DOHH2 (cell line): Measurements from ENCODE around the gene TREML2.

Source experiments
- H3F3A ChIP-seq: fragments of 200-600 bp; sonication (generic), shearing (Covaris generic); 2 replicates; pipeline ENCODE4 v1.6.0; 2016; ENCODE audit warnings: antibody characterized with exemption, mild to moderate bottlenecking; ENCODE audit not compliant: control insufficient read depth, insufficient read depth
- H3K27ac ChIP-seq: fragments of 200-600 bp; sonication (generic); 2 replicates; pipeline ENCODE4 v1.5.1; 2014; ENCODE audit warnings: low read depth, mild to moderate bottlenecking, low read length, moderate library complexity
- H3K27me3 ChIP-seq: fragments of 200-600 bp; sonication (generic); 2 replicates; pipeline ENCODE4 v1.6.1; 2014; ENCODE audit warnings: mild to moderate bottlenecking, low read length, mixed read lengths; ENCODE audit not compliant: control insufficient read depth
- H3K36me3 ChIP-seq: fragments of 200-600 bp; sonication (generic); 2 replicates; pipeline ENCODE4 v1.6.1; 2014; ENCODE audit warnings: mild to moderate bottlenecking, low read length, moderate library complexity, mixed read lengths; ENCODE audit not compliant: control insufficient read depth
- H3K4me1 ChIP-seq: fragments of 200-600 bp; sonication (generic); 2 replicates; pipeline ENCODE4 v1.6.1; 2014; ENCODE audit warnings: mild to moderate bottlenecking, low read length, mixed read lengths; ENCODE audit not compliant: control insufficient read depth
- H3K4me2 ChIP-seq: fragments of 200-600 bp; sonication (generic); 2 replicates; pipeline ENCODE4 v1.6.0; 2014; ENCODE audit warnings: mild to moderate bottlenecking, low read length, moderate library complexity
- H3K4me3 ChIP-seq: fragments of 200-600 bp; sonication (generic); 2 replicates; pipeline ENCODE4 v1.5.1; 2014; ENCODE audit warnings: mild to moderate bottlenecking, low read length, mixed read lengths
- H3K79me2 ChIP-seq: fragments of 200-600 bp; sonication (generic); 2 replicates; pipeline ENCODE4 v1.6.1; 2014; ENCODE audit warnings: mild to moderate bottlenecking, low read length, mixed read lengths; ENCODE audit not compliant: control insufficient read depth
- H3K9me2 ChIP-seq: fragments of 200-600 bp; sonication (generic); replicated peaks from 2 replicates; pipeline ENCODE4 v1.6.1; 2014; ENCODE audit warnings: mild to moderate bottlenecking, low read length, mixed read lengths; ENCODE audit not compliant: control insufficient read depth
- H3K9me3 ChIP-seq: fragments of 200-600 bp; sonication (generic); 2 replicates; pipeline ENCODE4 v1.6.1; 2014; ENCODE audit warnings: antibody characterized with exemption, low read length, mixed read lengths; ENCODE audit not compliant: control insufficient read depth, insufficient read depth
- H4K20me1 ChIP-seq: fragments of 200-600 bp; sonication (generic); 2 replicates; pipeline ENCODE4 v1.6.0; 2014; ENCODE audit warnings: low read depth, mild to moderate bottlenecking, antibody characterized with exemption, low read length, moderate library complexity; ENCODE audit not compliant: control insufficient read depth, insufficient read depth
- EZH2phosphoT487 ChIP-seq: fragments of 200-600 bp; sonication (generic); IDR thresholded peaks from 2 replicates; pipeline ENCODE4 v1.6.1; 2017; ENCODE audit warnings: borderline replicate concordance, mild to moderate bottlenecking, antibody characterized with exemption, low read length, moderate library complexity, mixed read lengths
- TF ChIP-seq, protein P1 (sequence below): fragments of 200-600 bp; sonication (generic); IDR thresholded peaks from one replicate; pipeline ENCODE4 v1.5.1; 2014; ENCODE audit warnings: antibody characterized with exemption, mild to moderate bottlenecking, low read depth, low read length; ENCODE audit not compliant: poor library complexity, severe bottlenecking

The TREML2 gene

DNA sequence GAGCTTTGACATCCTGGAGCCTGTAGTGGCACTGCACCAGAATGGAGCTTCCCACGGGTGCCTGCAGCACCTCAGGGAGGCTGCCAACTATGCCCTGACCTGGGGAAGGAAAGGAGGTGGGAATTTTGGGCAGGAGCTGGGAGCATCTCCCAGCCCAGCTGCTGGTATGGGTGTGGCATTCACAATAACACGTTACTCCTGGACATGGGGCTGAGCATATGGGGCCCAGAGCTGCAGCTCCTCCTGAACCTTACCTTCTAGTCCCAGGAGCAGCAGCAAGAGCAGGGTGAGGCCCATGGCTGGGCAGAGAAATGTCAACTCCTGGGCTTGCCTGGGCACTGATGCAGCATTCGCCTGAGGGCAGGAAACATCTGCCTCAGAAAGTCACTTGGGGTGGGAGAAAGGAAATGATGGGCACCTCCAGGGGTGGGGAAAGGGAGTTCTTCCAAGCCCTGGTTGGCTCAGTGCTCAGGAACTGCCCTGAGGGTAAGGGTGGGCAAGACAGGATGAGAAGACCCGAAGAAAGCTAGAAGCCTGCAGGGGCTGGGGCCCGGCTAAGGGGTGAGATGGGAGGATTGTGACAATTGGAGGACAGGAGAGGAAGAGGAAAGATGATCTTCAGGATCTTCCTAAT lies 46.8 kb downstream of the TREML2 start, which contains the start of gene TREML1:
TREML1 (minus strand) TSS at position 356 of the 634 bp plus-strand sequence; CDS start at position 297, 59 bp downstream.
- no peak for TF ChIP-seq EZH2phosphoT487
- H3F3A ChIP-seq, result no peaks in the 10 kb centered on the region
- peaks cover 5% of the 10 kb centered on the region; the same call in 1 of the 2 replicates for H3K27me3 ChIP-seq
- H3K9me2 ChIP-seq, result no peaks in the 10 kb centered on the region
- no peak within 1 kb of the TSS for H3K27ac ChIP-seq
- H3K79me2 ChIP-seq, result no peaks in the 10 kb centered on the region
- H3K36me3 ChIP-seq, result no peaks in the 10 kb centered on the region
- H3K4me2 ChIP-seq, result no peak within 1 kb of the TSS
- no peaks in the 10 kb centered on the region for H3K9me3 ChIP-seq
- H4K20me1 ChIP-seq, result no peaks in the 10 kb centered on the region
- H3K4me1 ChIP-seq, result no peaks in the 10 kb centered on the region
- H3K4me3 ChIP-seq, result no peak within 1 kb of the TSS

DNA sequence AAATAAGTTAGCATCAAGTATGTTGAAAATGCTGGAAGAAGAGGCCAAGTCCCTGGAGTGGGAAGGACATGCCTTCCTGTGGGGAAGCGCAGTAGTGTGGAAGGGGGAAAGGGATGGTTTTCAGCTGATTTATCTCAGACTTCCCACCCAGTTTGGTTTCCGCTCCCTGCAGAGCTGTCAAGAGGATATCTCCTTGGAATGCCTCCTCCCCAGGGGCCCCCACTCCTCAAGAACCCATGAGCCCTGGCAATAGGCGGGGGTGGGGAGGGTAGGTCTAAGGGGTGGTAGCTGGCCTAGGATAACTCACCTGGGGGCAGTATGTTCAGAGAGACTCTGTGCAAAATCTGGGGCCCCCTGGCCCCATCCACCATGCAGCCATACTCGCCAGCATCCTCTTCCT lies 47.5 kb downstream of the TREML2 start:
- H3K4me2 ChIP-seq, result no peak overlapping the region
- H3K4me3 ChIP-seq, result no peak overlapping the region
- no peaks in the 10 kb centered on the region for H3F3A ChIP-seq
- no peaks in the 10 kb centered on the region for H3K9me2 ChIP-seq
- H3K36me3 ChIP-seq, result no peaks in the 10 kb centered on the region
- TF ChIP-seq EZH2phosphoT487, result no peak
- TF ChIP-seq, protein P1, sequence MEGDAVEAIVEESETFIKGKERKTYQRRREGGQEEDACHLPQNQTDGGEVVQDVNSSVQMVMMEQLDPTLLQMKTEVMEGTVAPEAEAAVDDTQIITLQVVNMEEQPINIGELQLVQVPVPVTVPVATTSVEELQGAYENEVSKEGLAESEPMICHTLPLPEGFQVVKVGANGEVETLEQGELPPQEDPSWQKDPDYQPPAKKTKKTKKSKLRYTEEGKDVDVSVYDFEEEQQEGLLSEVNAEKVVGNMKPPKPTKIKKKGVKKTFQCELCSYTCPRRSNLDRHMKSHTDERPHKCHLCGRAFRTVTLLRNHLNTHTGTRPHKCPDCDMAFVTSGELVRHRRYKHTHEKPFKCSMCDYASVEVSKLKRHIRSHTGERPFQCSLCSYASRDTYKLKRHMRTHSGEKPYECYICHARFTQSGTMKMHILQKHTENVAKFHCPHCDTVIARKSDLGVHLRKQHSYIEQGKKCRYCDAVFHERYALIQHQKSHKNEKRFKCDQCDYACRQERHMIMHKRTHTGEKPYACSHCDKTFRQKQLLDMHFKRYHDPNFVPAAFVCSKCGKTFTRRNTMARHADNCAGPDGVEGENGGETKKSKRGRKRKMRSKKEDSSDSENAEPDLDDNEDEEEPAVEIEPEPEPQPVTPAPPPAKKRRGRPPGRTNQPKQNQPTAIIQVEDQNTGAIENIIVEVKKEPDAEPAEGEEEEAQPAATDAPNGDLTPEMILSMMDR, result no peak
- no peaks in the 10 kb centered on the region for H3K9me3 ChIP-seq
- H3K4me1 ChIP-seq, result no peaks in the 10 kb centered on the region
- H3K27ac ChIP-seq, result no peak overlapping the region
- peaks cover 5% of the 10 kb centered on the region; the same call in 1 of the 2 replicates for H3K27me3 ChIP-seq
- no peaks in the 10 kb centered on the region for H4K20me1 ChIP-seq
- H3K79me2 ChIP-seq, result no peaks in the 10 kb centered on the region

DNA sequence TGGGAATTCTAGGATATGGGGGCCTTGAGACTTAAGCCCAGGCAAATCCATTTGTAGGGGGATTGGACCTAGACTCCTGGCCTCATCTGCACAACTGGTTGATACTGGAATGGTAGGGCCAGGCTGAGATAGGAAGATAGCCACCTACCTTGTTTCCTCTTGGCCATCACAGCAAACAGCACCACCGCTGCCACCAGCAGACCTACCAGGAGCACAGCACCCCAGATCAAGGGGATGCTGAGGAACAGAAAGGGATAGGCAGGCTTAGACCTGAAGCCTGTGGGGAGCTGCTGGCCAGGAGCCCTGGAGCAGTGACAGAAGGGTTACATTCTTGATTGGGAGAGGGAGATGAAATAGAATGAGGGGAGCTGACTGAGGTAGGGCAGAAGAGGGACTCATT lies 50.3 kb downstream of the TREML2 start:
- peaks cover 2% of the 10 kb centered on the region; the same call in 1 of the 2 replicates for H3K27me3 ChIP-seq
- no peaks in the 10 kb centered on the region for H4K20me1 ChIP-seq
- no peaks in the 10 kb centered on the region for H3K79me2 ChIP-seq
- no peak for TF ChIP-seq EZH2phosphoT487
- TF ChIP-seq, protein P1, result no peak
- H3K4me3 ChIP-seq, result no peak overlapping the region
- no peaks in the 10 kb centered on the region for H3K9me2 ChIP-seq
- no peaks in the 10 kb centered on the region for H3K9me3 ChIP-seq
- no peak overlapping the region for H3K27ac ChIP-seq
- no peaks in the 10 kb centered on the region for H3K36me3 ChIP-seq
- no peak overlapping the region for H3K4me2 ChIP-seq
- H3F3A ChIP-seq, result no peaks in the 10 kb centered on the region
- no peaks in the 10 kb centered on the region for H3K4me1 ChIP-seq

DNA sequence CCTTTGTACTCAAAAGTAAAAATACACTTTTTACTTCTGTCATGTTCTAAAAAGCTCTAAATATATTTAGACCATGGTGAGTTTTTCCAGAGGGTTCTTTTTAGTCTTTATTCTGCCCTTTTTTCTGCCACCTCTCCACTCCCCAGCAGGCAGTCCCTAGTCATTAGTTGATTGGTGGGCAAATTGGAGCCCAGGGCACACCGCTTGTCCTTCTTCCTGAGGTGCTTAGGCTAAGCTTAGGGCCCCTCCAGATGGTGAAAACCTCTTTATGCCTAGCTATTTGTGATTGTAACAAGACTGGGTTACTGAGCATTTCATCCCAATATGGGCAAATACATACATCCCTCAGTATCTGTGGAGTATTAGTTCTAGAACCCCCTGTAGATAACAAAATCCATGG lies 53.0 kb downstream of the TREML2 start:
- no peaks in the 10 kb centered on the region for H3K27me3 ChIP-seq
- TF ChIP-seq EZH2phosphoT487, result no peak
- no peaks in the 10 kb centered on the region for H3K79me2 ChIP-seq
- no peaks in the 10 kb centered on the region for H3K9me2 ChIP-seq
- no peak overlapping the region for H3K27ac ChIP-seq
- H3K4me3 ChIP-seq, result no peak overlapping the region
- H3K4me1 ChIP-seq, result no peaks in the 10 kb centered on the region
- no peaks in the 10 kb centered on the region for H3K36me3 ChIP-seq
- H3K9me3 ChIP-seq, result no peaks in the 10 kb centered on the region
- no peak overlapping the region for H3K4me2 ChIP-seq
- no peaks in the 10 kb centered on the region for H3F3A ChIP-seq
- no peaks in the 10 kb centered on the region for H4K20me1 ChIP-seq
